HL-60 (cell line): ENCODE data around the gene PLAAT3.
"Not testable (repeated sequence)": the region's sequence is repeated elsewhere in the genome, so short reads cannot be mapped to it uniquely, and the experiment has no call there.

ENCODE experiments used
- DNase-seq, 2 experiments: peaks; one replicate each; pipeline ENCODE4 v3.0.0-alpha.2; 2010 to 2020; ENCODE audit warnings: low read depth in 1 of 2, low spot score in 1 of 2
- H3K27ac ChIP-seq: fragments of 250-450 bp; sonication (Bioruptor Pico); replicated peaks from 2 replicates; pipeline ENCODE4 v1.5.1; 2020; ENCODE audit warnings: mild to moderate bottlenecking, moderate library complexity
- H3K27me3 ChIP-seq: fragments of 250-450 bp; sonication (Bioruptor Pico); 2 replicates; pipeline ENCODE4 v1.5.1; 2021; ENCODE audit warnings: mild to moderate bottlenecking, moderate library complexity; ENCODE audit not compliant: insufficient read depth, poor library complexity, severe bottlenecking
- H3K4me3 ChIP-seq: replicated peaks from 2 replicates; pipeline ENCODE4 v1.5.1; 2011; ENCODE audit warnings: mild to moderate bottlenecking, control low read depth, low read length; ENCODE audit not compliant: insufficient read depth
- CTCF ChIP-seq: IDR thresholded peaks from one replicate; pipeline ENCODE4 v1.5.1; 2011; ENCODE audit warnings: low read length, control low read depth, inconsistent platforms; ENCODE audit not compliant: insufficient read depth
- GABPA ChIP-seq: IDR thresholded peaks from 2 replicates; pipeline ENCODE4 v1.6.1; 2012; ENCODE audit warnings: low read depth
- POLR2AphosphoS5 ChIP-seq: IDR thresholded peaks from 2 replicates; pipeline ENCODE4 v1.6.1; 2012; ENCODE audit warnings: low read depth
- REST ChIP-seq: IDR thresholded peaks from 2 replicates; pipeline ENCODE4 v1.6.1; 2012; ENCODE audit warnings: low read depth; ENCODE audit not compliant: insufficient replicate concordance
- SPI1 ChIP-seq: IDR thresholded peaks from 2 replicates; pipeline ENCODE4 v1.6.1; 2012; ENCODE audit warnings: low read depth, mild to moderate bottlenecking, borderline replicate concordance

PLAAT3 gene

GRCh38 chr11:63586451-63587166 is 27.6 kb downstream of the PLAAT3 start:
- no peak for TF ChIP-seq CTCF
- TF ChIP-seq POLR2AphosphoS5: no peak
- no peak for TF ChIP-seq GABPA
- no peak for TF ChIP-seq REST
- no peak for TF ChIP-seq SPI1
- no peak for DNase-seq
- no peaks in the 10 kb centered on the region for H3K27me3 ChIP-seq
- H3K27ac ChIP-seq: no peak overlapping the region
- H3K4me3 ChIP-seq: no peak overlapping the region

- Histone ChIP-seq H3K27me3 (no peaks in the 10 kb centered on the region), H3K27ac (no peak overlapping the region), H3K4me3 (no peak overlapping the region)
- TF ChIP-seq CTCF (no peak), SPI1 (no peak), REST (no peak), POLR2AphosphoS5 (no peak)
- DNase-seq: no peak
These were observed 30.9 kb downstream of the PLAAT3 start for GRCh38 chr11:63583357-63583677.

- not testable (repeated sequence) for DNase-seq, H3K27me3 ChIP-seq, H3K4me3 ChIP-seq, H3K27ac ChIP-seq
These were observed 33.0 kb downstream of the PLAAT3 start for GRCh38 chr11:63581224-63581623.

GRCh38 chr11:63578882-63579281 is 35.4 kb downstream of the PLAAT3 start:
- not testable (repeated sequence) for H3K27me3 ChIP-seq, DNase-seq, H3K4me3 ChIP-seq, H3K27ac ChIP-seq

- Histone ChIP-seq H3K4me3 (no peak overlapping the region), H3K27me3 (no peaks in the 10 kb centered on the region), H3K27ac (no peak overlapping the region)
- TF ChIP-seq REST: no peak
- no peak for TF ChIP-seq GABPA
- no peak for TF ChIP-seq CTCF
- TF ChIP-seq SPI1: no peak
- no peak for TF ChIP-seq POLR2AphosphoS5
- no peak for DNase-seq
These were observed 39.2 kb downstream of the PLAAT3 start for GRCh38 chr11:63574856-63575602.
